ENCODE measurements around the gene AVPR1B.
"Not testable (repeated sequence)": the region's sequence is repeated elsewhere in the genome, so short reads cannot be mapped to it uniquely, and the experiment has no call there.

Gene AVPR1B

DNA sequence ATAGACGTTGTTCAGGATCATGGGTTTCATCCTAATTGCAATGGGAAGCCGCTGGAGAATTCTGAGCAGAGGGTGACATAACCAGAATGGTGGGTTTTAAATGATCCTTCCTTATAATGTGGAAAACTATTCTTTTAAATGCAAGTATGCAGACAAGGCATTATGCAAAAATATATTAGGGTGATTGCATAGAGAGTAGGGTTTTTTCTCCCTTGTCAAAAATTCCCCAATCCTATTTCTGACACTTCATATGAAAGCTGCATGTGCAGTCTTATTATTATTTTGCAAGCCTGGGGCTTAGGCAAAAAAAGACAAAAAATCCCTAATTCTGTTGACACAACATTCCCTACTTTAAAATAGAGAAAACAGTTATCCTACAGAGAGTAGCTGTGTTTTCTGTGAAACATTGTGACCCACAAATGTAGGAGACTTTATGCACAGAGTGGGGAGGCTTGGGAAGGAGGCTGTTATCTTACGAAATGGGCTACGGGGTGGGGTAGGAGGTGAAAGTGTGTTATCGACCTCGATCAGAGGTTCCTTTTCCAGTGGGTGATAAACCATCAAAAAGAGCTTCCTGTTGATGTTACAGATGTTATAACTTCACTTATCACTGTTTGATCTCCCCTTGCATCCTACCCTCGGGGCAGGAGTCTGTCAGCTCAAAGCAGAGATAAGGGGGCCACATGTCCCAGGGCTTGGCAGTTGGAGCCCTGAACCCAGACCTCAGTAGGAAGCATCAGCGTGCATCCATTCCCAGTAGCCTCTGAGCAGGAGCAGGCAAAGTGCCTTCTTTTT lies 37.0 kb downstream of the AVPR1B start:
- no peak for DNase-seq (ENCODE audit: low read depth)

DNA sequence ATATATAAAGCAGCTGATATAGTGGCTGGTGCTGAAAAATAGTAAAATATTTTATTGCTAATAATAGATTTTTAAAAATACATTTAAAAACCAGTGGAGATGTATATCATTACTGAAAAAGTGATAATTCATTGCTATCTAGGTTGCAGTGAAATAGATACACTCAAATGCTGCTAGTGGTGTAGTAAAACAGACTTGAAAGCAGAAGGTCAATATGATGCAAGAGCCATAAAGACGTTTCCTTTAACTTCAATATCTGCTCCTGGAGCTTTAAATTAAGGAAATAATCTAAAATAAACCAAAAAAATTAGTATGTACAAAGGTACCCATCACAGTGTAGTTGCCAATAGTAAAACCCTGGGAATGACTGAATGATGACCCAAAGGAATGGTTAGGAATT lies 38.1 kb downstream of the AVPR1B start:
- DNase-seq (ENCODE audit: low read depth) = no peak

GRCh38 chr1:206075786-206076755 lies 41.1 kb downstream of the AVPR1B start:
- DNase-seq (ENCODE audit: low read depth) = no peak

DNA sequence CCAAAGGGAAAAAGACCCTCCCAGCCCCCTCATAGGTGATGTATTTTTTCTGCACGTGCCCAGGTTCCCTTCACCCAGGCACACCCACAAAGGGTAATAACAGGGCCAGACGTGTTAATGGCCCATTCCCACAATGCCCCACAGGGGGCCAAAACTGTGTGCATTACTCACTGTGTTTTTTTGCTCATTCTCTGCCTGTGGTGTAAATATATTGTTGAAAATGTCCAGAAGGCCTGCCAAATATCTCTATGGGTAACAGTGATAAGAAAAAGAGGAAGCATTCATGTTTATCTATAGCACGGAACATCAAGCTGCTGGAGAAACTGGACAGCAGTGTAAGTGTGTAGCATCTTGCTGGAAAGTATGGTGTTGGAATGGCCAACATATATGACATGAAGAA lies 42.3 kb downstream of the AVPR1B start:
- DNase-seq (ENCODE audit: low read depth) = no peak

DNA sequence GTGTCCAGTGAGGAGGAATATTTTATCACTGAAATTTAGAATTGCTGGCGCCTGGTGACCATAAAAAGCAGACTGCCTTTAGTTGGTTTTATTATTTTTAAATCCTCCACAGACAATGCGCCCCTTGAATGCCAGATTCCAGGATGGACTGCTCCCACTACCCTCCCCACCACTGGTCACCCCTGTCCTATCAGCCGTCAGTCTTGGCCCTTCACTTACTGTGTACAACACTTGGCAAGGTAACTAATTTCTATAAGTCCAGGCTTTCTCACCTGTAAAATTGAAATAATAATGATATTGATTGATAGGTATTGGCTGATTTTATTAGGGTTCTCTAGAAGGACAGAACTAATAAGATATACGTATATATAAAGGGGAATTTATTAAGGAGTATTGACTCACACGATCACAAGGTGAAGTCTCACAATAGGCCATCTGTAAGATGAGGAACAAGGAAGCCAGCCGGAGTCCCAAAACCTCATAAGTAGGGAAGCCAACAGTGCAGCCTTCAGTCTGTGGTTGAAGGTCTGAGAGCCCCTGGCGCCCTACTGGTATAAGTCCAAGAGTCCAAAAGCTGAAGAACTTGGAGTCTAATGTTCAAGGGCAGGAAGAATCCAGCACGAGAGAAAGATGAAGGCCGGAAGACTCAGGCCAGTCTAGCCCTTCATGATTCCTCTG lies 46.4 kb downstream of the AVPR1B start:
- DNase-seq (ENCODE audit: low read depth) = no peak

DNA sequence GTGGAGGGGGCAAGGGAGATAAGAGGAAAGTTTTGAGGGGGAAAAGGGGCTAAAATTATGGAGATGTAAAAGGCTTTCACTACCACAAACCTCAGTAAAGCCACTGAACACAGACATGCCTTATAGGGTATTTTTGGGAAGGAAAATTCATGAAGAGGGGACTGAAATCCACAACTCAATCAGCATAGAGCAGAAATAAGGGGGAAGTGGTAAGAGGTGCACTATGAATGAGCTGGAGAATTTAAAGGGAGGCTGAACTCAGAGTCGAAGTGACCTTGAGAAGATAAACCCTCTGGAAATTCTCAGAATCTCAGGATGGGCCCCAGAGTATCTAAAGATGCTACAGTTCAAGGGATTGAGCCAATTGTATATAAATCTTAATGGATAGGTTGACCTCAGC lies 48.9 kb downstream of the AVPR1B start:
- DNase-seq (ENCODE audit: low read depth) = no peak

DNA sequence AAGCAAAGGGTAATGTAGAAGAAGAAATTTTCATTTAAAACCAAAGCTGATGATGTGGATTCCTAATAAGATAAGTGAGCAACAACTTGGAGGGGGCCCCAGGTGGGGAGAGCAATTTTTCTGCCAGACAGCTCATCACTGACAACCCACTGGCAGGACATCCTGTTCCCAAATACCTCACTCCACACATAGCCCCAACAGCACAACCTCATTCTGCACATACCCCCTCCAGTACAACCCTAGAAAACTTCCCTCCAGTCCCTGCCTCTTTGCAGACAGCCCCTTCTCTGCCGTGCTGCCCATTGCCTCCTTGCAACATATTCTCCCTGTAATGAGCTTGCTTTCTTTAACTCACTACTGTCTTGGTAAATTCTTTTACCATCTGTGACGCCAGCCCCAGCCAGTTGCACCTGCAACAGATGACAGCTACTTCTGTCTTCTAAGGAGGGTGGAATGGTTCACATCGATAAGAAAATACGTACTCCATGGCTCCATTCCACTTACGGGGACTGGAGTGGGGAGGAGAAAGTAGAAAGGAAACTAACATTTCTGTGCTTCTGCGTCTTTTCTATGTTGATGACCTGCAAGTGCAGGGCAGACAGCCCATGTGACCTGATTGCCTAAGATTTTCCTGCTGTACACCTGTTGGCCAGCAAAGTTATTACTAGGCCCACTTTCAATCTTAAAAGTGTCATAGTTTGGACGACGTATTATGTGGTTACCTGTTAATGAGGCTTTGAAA lies 49.5 kb downstream of the AVPR1B start:
- no peak for DNase-seq (ENCODE audit: low read depth)

GRCh38 chr1:206066479-206067171 lies 50.6 kb downstream of the AVPR1B start:
- no peak for DNase-seq (ENCODE audit: low read depth)

DNA sequence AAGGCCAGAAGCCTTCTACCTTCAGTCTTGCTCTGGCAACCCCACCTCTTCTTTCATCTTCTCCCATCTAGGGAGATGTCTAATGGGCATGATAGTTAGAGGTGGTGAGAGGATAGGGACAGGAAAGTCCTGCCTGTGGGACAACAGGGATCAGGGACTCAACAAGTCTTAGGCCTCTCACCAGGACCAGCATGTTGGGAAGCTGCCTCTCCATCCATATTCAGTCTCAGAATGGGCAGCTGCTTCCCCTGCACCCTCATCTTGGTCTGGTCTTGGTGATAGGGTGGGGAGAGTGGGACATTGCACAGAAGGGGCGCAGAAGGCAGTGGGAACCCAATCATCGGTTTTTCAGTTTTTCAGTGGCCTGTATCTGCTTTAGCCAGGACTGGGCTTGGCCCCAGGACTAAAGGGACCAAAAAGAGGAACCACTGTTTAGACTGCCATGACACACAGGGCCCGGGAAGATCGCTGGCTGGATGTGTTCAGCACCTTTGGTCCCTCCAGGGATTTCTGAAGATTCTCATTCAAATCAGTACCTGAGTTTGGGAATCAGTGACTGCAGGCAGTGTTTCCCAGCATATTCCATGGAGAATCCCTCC lies 51.5 kb downstream of the AVPR1B start:
- no peak for DNase-seq (ENCODE audit: low read depth)

DNA sequence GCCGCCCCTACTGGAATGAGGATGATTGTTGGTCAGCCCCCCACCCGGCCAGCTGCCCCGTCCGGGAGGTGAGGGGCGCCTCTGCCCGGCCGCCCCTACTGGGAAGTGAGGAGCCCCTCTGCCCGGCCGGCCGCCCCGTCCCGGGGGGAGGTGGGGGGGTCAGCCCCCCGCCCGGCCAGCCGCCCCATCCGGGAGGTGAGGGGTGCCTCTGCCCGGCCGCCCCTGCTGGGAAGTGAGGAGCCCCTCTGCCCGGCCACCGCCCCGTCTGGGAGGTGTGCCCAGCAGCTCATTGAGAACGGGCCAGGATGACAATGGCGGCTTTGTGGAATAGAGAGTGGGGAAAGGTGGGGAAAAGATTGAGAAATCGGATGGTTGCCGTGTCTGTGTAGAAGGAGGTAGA lies 52.7 kb downstream of the AVPR1B start:
- not testable (repeated sequence) for DNase-seq (ENCODE audit: low read depth)

- not testable (repeated sequence) for DNase-seq (ENCODE audit: low read depth)
Observed at GRCh38 chr1:206064001-206064400, 53.2 kb downstream of the AVPR1B start.

DNA sequence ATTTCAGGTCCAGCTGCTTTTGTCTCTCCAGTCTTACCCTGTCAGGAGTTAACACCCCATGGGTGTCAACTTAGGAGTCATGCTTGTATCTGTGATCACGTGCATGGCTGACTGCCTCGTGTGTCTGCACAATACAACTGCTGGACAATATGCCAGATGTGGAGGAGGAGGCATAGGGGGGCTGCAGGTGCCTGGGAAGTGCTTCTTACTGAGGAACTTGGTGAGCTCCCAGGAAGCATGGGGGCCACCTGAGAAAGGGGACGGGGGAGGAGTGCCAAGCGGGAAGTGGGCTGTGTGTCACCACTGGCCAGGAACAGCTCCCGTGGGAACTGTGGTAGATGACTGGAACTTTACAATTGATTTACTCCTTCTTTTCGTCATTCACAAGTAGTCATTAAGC lies 54.7 kb downstream of the AVPR1B start:
- DNase-seq (ENCODE audit: low read depth) = no peak

- DNase-seq (ENCODE audit: low read depth) = no peak
Observed at GRCh38 chr1:206060844-206061243, 56.3 kb downstream of the AVPR1B start.

Measured in T-helper 22 cell (primary cell).